ENCODE results near the gene UBE2M.

- TF ChIP-seq, protein P1, sequence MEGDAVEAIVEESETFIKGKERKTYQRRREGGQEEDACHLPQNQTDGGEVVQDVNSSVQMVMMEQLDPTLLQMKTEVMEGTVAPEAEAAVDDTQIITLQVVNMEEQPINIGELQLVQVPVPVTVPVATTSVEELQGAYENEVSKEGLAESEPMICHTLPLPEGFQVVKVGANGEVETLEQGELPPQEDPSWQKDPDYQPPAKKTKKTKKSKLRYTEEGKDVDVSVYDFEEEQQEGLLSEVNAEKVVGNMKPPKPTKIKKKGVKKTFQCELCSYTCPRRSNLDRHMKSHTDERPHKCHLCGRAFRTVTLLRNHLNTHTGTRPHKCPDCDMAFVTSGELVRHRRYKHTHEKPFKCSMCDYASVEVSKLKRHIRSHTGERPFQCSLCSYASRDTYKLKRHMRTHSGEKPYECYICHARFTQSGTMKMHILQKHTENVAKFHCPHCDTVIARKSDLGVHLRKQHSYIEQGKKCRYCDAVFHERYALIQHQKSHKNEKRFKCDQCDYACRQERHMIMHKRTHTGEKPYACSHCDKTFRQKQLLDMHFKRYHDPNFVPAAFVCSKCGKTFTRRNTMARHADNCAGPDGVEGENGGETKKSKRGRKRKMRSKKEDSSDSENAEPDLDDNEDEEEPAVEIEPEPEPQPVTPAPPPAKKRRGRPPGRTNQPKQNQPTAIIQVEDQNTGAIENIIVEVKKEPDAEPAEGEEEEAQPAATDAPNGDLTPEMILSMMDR (IDR thresholded peaks at IDR 0.05; ENCODE audit: borderline replicate concordance, extremely low read depth, low read length, poor library complexity, severe bottlenecking), result no peak
- TF ChIP-seq EZH2 (IDR thresholded peaks at IDR 0.05; ENCODE audit: borderline replicate concordance, low read depth, low read length, severe bottlenecking), result no peak
Observed at GRCh38 chr19:58559275-58560006, 1.0 kb upstream of the UBE2M start.

All from DND-41 (cell line).